Neural progenitor cell (in vitro differentiated cells): ENCODE data around the gene CMC2. TPM values are rescaled to one million over a fixed set of nuclear protein-coding genes. Genes with fewer than 3 reads are reported as not detected.

Experiments
- DNase-seq: peaks from one replicate; pipeline ENCODE4 v3.0.0-alpha.2; 2016; ENCODE audit warnings: low spot score
- H2AFZ ChIP-seq: fragments of 200-600 bp; sonication (generic); replicated peaks from 2 replicates; pipeline ENCODE4 v1.6.1; 2016; ENCODE audit warnings: antibody characterized with exemption
- H3F3A ChIP-seq: fragments of 200-600 bp; sonication (generic); 2 replicates; pipeline ENCODE4 v1.6.1; 2016; ENCODE audit warnings: antibody characterized with exemption, low read depth
- H3K27ac ChIP-seq: fragments of 200-600 bp; sonication (generic); 2 replicates; pipeline ENCODE4 v1.5.1; 2016; ENCODE audit warnings: mild to moderate bottlenecking
- H3K27me3 ChIP-seq: fragments of 200-600 bp; sonication (generic); 2 replicates; pipeline ENCODE4 v1.6.1; 2016; ENCODE audit warnings: mild to moderate bottlenecking, moderate library complexity
- H3K36me3 ChIP-seq: fragments of 200-600 bp; sonication (generic); 2 replicates; pipeline ENCODE4 v1.5.1; 2016
- H3K4me1 ChIP-seq: fragments of 200-600 bp; sonication (generic); 2 replicates; pipeline ENCODE4 v1.6.1; 2016; ENCODE audit warnings: mixed run types
- H3K4me2 ChIP-seq: fragments of 200-600 bp; sonication (generic); 2 replicates; pipeline ENCODE4 v1.6.1; 2016
- H3K4me3 ChIP-seq: fragments of 200-600 bp; sonication (generic); 2 replicates; pipeline ENCODE4 v1.5.1; 2016
- H3K79me2 ChIP-seq: fragments of 200-600 bp; sonication (generic); 2 replicates; pipeline ENCODE4 v1.6.1; 2016; ENCODE audit warnings: low read depth
- H3K9ac ChIP-seq: fragments of 200-600 bp; sonication (generic); 2 replicates; pipeline ENCODE4 v1.6.1; 2016
- H3K9me3 ChIP-seq: fragments of 200-600 bp; sonication (generic); 2 replicates; pipeline ENCODE4 v1.5.1; 2016; ENCODE audit warnings: low read depth
- H4K20me1 ChIP-seq: fragments of 200-600 bp; sonication (generic); 2 replicates; pipeline ENCODE4 v1.6.1; 2016; ENCODE audit warnings: low read depth
- H3K27ac Mint-ChIP-seq: 3 replicates; pipeline ENCODE4 v1.8.0; 2021; ENCODE audit warnings: mixed read lengths
- H3K27me3 Mint-ChIP-seq: 2 replicates; pipeline ENCODE4 v1.8.0; 2022; ENCODE audit warnings: low read depth, mild to moderate bottlenecking, inconsistent platforms, moderate library complexity, mixed read lengths; ENCODE audit not compliant: insufficient read depth
- H3K36me3 Mint-ChIP-seq: 3 replicates; pipeline ENCODE4 v1.8.0; 2021; ENCODE audit warnings: mixed read lengths
- H3K4me1 Mint-ChIP-seq: 3 replicates; pipeline ENCODE4 v1.8.0; 2021; ENCODE audit warnings: mixed read lengths
- H3K4me3 Mint-ChIP-seq: 3 replicates; pipeline ENCODE4 v1.8.0; 2021; ENCODE audit warnings: mild to moderate bottlenecking, moderate library complexity, mixed read lengths
- H3K9me3 Mint-ChIP-seq: 3 replicates; pipeline ENCODE4 v1.8.0; 2020; ENCODE audit warnings: mixed read lengths
- EZH2 ChIP-seq: fragments of 200-600 bp; sonication (generic); IDR thresholded peaks from 2 replicates; pipeline ENCODE4 v1.6.1; 2017; ENCODE audit warnings: antibody characterized with exemption, mild to moderate bottlenecking, moderate library complexity
- EZH2phosphoT487 ChIP-seq: fragments of 200-600 bp; sonication (generic); IDR thresholded peaks from 2 replicates; pipeline ENCODE4 v1.6.1; 2017; ENCODE audit warnings: antibody characterized with exemption
- total RNA-seq: library from RNA; depleted of rRNA; stranded (reverse); fragments of >200 nt; gene quantifications from 2 replicates; pipeline ENCODE4 v1.2.3, GENCODE V29; 2015; ENCODE audit warnings: low replicate concordance
- TF ChIP-seq, protein P1 (sequence below): fragments of 200-600 bp; sonication (generic); IDR thresholded peaks from 2 replicates; pipeline ENCODE4 v1.5.1; 2017; ENCODE audit warnings: antibody characterized with exemption, mild to moderate bottlenecking

Gene CMC2
- total RNA-seq, 1 donor from 2014 or later, result 138 TPM

DNA sequence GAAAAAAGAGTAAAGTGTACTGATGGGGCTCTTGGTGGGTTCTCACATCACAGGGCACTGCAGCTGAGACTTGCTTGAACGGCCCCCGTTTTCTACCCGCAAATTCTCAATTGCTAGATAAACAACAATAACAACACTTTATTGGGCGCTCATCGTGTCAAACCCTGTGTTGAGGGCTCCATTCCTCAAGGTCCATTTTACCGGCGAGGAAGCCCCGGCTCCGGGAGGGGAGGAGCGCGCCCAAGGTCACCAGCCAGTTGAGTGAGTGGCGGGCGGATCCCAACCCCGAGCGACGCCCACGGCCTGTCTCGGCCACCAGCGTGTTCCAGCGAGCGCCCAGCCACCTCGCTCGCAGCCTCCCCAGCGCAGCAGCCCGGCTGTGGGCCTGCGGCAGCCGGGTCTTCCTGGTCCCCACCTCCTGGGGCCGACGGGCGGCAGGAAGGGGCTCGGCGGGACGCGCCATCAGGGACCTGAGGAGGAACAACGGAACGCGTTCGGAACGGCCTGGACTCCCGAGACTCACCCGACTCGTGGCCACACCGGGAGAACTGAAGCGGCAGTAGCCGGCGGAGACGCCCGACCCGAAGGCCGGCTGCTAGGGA is 373 bp downstream of the CMC2 start:
- H3K9me3 ChIP-seq, result no peaks in the 10 kb centered on the region
- H3K79me2 ChIP-seq, result peaks cover 92% of the 10 kb centered on the region
- peaks cover 44% of the 10 kb centered on the region for H4K20me1 ChIP-seq
- H3K27ac ChIP-seq, result peak overlapping the region; percentile 100
- no peak for TF ChIP-seq EZH2phosphoT487
- TF ChIP-seq EZH2, result no peak
- TF ChIP-seq, protein P1, sequence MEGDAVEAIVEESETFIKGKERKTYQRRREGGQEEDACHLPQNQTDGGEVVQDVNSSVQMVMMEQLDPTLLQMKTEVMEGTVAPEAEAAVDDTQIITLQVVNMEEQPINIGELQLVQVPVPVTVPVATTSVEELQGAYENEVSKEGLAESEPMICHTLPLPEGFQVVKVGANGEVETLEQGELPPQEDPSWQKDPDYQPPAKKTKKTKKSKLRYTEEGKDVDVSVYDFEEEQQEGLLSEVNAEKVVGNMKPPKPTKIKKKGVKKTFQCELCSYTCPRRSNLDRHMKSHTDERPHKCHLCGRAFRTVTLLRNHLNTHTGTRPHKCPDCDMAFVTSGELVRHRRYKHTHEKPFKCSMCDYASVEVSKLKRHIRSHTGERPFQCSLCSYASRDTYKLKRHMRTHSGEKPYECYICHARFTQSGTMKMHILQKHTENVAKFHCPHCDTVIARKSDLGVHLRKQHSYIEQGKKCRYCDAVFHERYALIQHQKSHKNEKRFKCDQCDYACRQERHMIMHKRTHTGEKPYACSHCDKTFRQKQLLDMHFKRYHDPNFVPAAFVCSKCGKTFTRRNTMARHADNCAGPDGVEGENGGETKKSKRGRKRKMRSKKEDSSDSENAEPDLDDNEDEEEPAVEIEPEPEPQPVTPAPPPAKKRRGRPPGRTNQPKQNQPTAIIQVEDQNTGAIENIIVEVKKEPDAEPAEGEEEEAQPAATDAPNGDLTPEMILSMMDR, result no peak
- peak overlapping the region; percentile 98 for H3K27ac Mint-ChIP-seq
- H3K4me3 Mint-ChIP-seq, result peak overlapping the region; percentile 99
- H2AFZ ChIP-seq, result peak overlapping the region; percentile 100
- peaks cover 8% of the 10 kb centered on the region for H3K36me3 Mint-ChIP-seq
- H3K27me3 Mint-ChIP-seq, result peaks cover 3% of the 10 kb centered on the region
- no peaks in the 10 kb centered on the region for H3K9me3 Mint-ChIP-seq
- DNase-seq, result no peak
- peak overlapping the region; percentile 76 for H3K4me3 ChIP-seq
- peak overlapping the region; percentile 79 for H3K4me2 ChIP-seq
- H3K4me1 ChIP-seq, result peaks cover 17% of the 10 kb centered on the region
- H3K4me1 Mint-ChIP-seq, result peaks cover 35% of the 10 kb centered on the region
- peak overlapping the region; percentile 100 for H3K9ac ChIP-seq
- peaks cover 10% of the 10 kb centered on the region for H3F3A ChIP-seq
- no peaks in the 10 kb centered on the region for H3K36me3 ChIP-seq
- H3K27me3 ChIP-seq, result no peaks in the 10 kb centered on the region

DNA sequence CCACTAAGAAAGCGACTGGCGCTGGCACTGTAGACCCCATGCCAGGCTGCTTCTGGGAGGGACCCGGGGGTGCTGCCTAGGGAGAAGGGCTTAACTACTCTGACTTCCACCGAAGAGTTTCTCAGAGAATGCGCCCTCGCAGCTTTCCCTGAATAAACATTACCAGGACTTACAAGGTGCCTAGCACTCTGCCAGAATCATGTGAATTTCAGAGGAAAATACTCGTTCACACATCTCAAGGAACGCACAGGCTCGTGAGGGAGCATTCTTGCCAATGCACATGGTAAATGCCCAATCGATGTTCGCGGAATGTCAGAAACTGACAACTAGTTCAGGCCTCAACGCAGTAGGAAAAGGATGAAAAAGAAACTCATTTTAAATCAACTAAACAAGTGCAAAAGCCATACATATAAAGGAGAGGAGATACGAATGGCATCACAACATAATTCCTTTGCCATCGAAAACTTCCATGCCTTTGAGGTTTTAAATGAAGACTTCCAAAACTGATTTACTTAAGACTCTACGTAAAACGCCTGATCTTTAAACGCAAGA is 999 bp downstream of the CMC2 start:
- no peak overlapping the region for H3K9ac ChIP-seq
- Mint-ChIP-seq H3K4me1 (peaks cover 32% of the 10 kb centered on the region), H3K27ac (peak overlapping the region; percentile 98), H3K9me3 (no peaks in the 10 kb centered on the region), H3K36me3 (peaks cover 2% of the 10 kb centered on the region), H3K27me3 (peaks cover 3% of the 10 kb centered on the region), H3K4me3 (peak overlapping the region; percentile 99)
- peak overlapping the region; percentile 79 for H3K4me2 ChIP-seq
- peaks cover 92% of the 10 kb centered on the region for H3K79me2 ChIP-seq
- H3K9me3 ChIP-seq, result no peaks in the 10 kb centered on the region
- peak; percentile 48 for DNase-seq
- no peaks in the 10 kb centered on the region for H3K36me3 ChIP-seq
- H3F3A ChIP-seq, result peaks cover 10% of the 10 kb centered on the region
- H3K4me1 ChIP-seq, result peaks cover 17% of the 10 kb centered on the region
- TF ChIP-seq EZH2phosphoT487, result no peak
- TF ChIP-seq, protein P1, result no peak
- TF ChIP-seq EZH2, result no peak
- H3K4me3 ChIP-seq, result peak overlapping the region; percentile 76
- peaks cover 40% of the 10 kb centered on the region for H4K20me1 ChIP-seq
- no peak overlapping the region for H3K27ac ChIP-seq
- no peak overlapping the region for H2AFZ ChIP-seq
- no peaks in the 10 kb centered on the region for H3K27me3 ChIP-seq

DNA sequence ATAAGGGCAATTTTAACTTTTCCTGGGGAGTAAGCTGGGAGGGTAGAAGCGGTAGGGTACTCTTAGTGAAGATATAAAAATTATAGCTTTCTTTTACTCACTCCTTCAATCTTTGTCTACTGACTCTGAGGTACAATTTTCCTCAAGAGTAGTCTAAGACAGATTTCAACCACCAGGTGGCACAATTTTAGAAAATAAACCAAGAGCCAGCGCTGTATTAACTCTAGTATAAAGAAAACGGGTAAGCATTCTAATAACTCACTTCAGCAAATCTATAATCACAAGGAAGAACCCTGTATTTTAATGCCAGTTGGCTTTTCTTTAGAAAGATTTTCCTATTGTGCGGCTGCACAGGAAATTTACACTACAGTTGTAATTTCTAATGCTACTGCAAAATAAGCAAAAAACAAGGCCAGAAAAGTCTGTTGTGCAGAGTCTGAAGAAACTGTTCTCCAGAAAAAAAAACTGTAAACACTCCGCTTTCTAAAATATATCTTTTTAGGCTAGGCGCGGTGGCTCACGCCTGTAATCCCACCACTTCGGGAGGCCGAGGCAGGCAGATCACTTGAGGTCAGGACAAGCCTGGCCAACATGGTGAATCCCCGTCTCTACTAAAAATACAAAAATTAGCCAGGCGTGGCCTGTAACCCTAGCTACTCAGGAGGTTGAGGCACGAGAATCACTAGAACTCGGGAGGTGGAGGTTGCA is 1.9 kb downstream of the CMC2 start:
- H3K4me3 ChIP-seq, result peak overlapping the region; percentile 25
- no peaks in the 10 kb centered on the region for H3K36me3 ChIP-seq
- Mint-ChIP-seq H3K9me3 (peaks cover 1% of the 10 kb centered on the region), H3K27me3 (peaks cover 3% of the 10 kb centered on the region), H3K36me3 (peaks cover 2% of the 10 kb centered on the region), H3K27ac (no peak overlapping the region), H3K4me1 (peaks cover 30% of the 10 kb centered on the region), H3K4me3 (peak overlapping the region; percentile 99)
- peak overlapping the region; percentile 79 for H3K4me2 ChIP-seq
- no peak for TF ChIP-seq EZH2
- no peak for TF ChIP-seq EZH2phosphoT487
- TF ChIP-seq, protein P1, result peak; percentile 80
- H2AFZ ChIP-seq, result no peak overlapping the region
- peaks cover 17% of the 10 kb centered on the region for H3K4me1 ChIP-seq
- H3K9ac ChIP-seq, result no peak overlapping the region
- H3K9me3 ChIP-seq, result no peaks in the 10 kb centered on the region
- H3K27ac ChIP-seq, result no peak overlapping the region
- peaks cover 35% of the 10 kb centered on the region for H4K20me1 ChIP-seq
- H3K79me2 ChIP-seq, result peaks cover 92% of the 10 kb centered on the region
- peaks cover 10% of the 10 kb centered on the region for H3F3A ChIP-seq
- H3K27me3 ChIP-seq, result no peaks in the 10 kb centered on the region
- DNase-seq, result peak; percentile 75
